ENCODE data around the gene IL17A. TPM values are rescaled to one million over a fixed set of nuclear protein-coding genes. Genes with fewer than 3 reads are reported as not detected.

IL17A gene
- total RNA-seq, 2 experiments from 2014 or later, result 0.61 to 0.78 TPM

DNA sequence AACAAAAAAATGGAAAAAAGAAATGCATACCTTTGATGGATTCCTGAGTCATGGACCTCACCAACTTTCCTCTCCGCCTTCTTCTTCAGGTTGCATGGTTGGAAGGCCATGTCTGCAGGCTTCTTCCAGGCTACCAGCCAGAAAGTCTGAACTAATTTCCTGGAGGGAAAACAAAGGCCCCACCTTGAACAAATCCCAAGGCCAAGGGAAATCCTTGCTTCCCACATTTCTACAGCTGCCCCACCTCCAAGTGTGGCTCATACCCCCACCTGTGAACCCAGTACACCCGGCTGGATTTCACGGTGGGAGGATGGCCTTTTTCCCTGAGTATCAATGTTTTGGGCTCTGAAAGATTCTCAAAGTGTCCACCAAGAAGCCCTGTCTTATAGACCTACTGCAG lies 22.4 kb downstream of the IL17A start:
- POLR2A ChIA-PET, result interaction anchor here (0.5 kb wide), 1 partner anchor 96 kb away, joined by 4 read pairs; no protein-coding TSS in a partner anchor

GRCh38 chr6:52209770-52210169 lies 23.6 kb downstream of the IL17A start:
- POLR2A ChIA-PET, result interaction anchor here (1.1 kb wide), 1 partner anchor 49 kb away, joined by 3 read pairs; no protein-coding TSS in a partner anchor
- CTCF ChIA-PET, result interaction anchor here (0.9 to 1.2 kb wide), 2 partner anchors 45 to 47 kb away, joined by 3 read pairs; no protein-coding TSS in a partner anchor

More for the DNA sequence above, 22.4 kb downstream of the IL17A start:
- CTCF ChIA-PET, result interaction anchor here (0.9 kb wide), 1 partner anchor 44 kb away, joined by 3 read pairs; no protein-coding TSS in a partner anchor

- CTCF ChIA-PET, result interaction anchor here (1.2 kb wide), 1 partner anchor 48 kb away, joined by 3 read pairs; no protein-coding TSS in a partner anchor
- POLR2A ChIA-PET, result interaction anchor here (1.1 kb wide), 1 partner anchor 50 kb away, joined by 3 read pairs; no protein-coding TSS in a partner anchor
These were observed 24.1 kb downstream of the IL17A start for GRCh38 chr6:52210227-52210626.

GRCh38 chr6:52213127-52213526 lies 27.0 kb downstream of the IL17A start:
- ChIA-PET CTCF (interaction anchor here (0.6 to 1.0 kb wide), 3 partner anchors 21 to 149 kb away, joined by 3 read pairs; partner anchors contain the start of gene PAQR8), POLR2A (no interaction called here)

DNA sequence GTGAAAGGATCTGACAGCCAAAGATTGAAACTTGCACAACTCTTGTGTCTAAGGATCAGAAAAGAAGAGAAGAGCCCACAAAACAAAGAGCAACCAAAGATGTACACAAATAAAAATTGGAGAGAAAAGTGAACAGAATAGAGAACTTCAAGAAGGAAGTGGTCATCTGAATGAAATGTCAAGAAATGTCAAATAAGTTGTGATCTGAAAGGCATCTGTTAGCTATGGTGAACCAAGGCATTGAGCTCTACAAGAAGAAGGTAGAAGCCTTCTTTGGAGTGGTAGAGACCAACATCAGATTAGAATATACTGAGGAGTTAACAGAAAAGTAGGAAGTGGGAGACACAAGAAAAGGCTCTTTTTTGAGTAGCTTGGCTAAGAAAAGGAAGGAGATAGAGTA lies 29.6 kb downstream of the IL17A start:
- ChIA-PET CTCF (no interaction called here), POLR2A (no interaction called here)

DNA sequence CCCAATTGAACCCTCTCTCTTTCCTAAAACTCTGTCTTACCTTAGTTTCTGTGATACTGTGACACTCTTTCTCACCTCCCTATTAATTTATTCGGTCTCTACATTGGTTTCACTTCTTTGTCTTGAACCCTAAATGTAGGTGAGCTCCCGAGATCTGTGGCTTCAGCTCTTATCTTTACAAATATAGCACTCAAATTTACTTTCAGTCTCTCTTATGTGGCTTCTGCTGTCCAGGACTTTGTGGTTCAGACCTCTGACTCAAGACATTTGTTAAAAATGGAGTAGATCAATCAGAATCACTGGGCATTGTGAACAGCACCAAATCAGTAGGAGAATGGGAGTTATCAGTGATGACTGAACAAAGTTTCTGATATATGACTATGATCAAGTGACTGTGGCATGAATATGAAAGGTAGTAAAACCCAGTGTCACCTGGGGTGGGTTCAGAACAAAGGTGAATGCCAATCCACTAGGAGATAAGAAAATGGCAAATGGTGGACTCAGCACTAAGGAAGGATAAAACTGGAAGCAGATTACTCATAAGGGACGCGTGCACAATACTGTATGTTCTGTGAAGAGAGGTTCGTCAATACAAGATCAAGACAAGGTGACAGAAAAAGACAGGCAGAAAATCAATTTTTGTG lies 30.9 kb downstream of the IL17A start:
- CTCF ChIA-PET, result interaction anchor here (0.6 kb wide), 1 partner anchor 420 kb away, joined by 3 read pairs; no protein-coding TSS in a partner anchor
- POLR2A ChIA-PET, result no interaction called here

GRCh38 chr6:52217761-52218160 lies 31.6 kb downstream of the IL17A start:
- CTCF ChIA-PET, result no interaction called here
- POLR2A ChIA-PET, result no interaction called here

- POLR2A ChIA-PET, result no interaction called here
- CTCF ChIA-PET, result no interaction called here
These were observed 35.1 kb downstream of the IL17A start for GRCh38 chr6:52221302-52221701.

GRCh38 chr6:52227495-52227894 lies 41.3 kb downstream of the IL17A start:
- CTCF ChIA-PET, result interaction anchor here (1.1 to 1.4 kb wide), 3 partner anchors 52 to 67 kb away, joined by 3 to 4 read pairs (median 4); no protein-coding TSS in a partner anchor
- POLR2A ChIA-PET, result interaction anchor here (0.5 kb wide), 1 partner anchor 55 kb away, joined by 3 read pairs; no protein-coding TSS in a partner anchor

GRCh38 chr6:52230685-52231084 lies 44.5 kb downstream of the IL17A start:
- ChIA-PET POLR2A (no interaction called here), CTCF (interaction anchor here (0.7 to 1.0 kb wide), 2 partner anchors 67 to 166 kb away, joined by 3 to 4 read pairs; no protein-coding TSS in a partner anchor)

DNA sequence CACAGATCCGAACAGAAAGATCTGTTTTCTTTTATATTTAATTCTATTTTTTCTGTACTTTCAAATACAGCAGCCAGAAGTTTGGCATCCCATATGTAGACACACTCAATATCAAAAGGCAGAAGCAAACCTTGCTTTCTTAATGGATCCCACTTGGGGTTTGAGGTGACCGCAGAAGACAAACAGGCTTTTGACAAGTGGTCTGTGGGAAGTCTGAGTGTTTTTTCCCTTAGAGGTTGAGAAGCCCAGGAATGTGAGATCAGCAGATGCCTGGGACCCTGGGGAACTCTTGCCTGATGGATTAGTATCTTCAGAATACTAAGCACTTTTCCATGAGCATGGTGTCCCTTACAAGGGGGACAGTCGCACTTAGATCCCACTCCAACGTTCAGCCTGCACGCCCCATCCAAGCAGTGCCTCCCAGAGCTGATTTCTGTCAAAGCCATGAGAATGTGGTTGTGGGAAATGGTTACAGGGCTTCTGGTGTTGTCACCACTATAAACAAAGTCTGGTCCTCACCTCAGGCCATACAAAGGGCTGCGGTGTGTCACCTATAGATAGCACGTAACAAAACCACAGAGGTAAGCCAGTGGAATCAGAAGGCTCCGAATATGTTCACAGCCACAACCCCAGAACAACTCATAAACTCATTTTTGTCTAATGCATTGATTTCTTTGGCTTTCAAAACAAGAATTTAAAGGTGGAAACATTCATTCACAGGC lies 45.4 kb downstream of the IL17A start:
- ChIA-PET CTCF (interaction anchor here (0.5 kb wide), 1 partner anchor 29 kb away, joined by 3 read pairs; no protein-coding TSS in a partner anchor), POLR2A (no interaction called here)

DNA sequence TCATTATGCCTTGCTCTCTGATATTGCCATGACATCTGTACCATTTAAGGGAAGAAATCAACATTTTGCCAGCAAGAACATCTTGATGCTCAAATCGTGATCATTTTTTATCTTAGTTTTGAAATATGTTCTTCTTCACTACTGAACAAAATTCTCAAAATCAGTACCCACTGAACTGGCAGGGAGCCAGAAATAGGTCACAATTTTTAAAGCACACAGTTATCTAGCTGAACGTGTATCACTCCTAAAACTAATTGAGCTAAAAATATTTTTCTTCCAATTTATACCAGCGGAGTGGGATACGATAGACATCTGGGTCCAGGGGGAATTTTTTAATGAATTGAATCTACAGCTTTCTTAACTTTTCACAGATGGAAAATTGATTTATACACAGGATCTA lies 46.8 kb downstream of the IL17A start:
- POLR2A ChIA-PET, result no interaction called here
- CTCF ChIA-PET, result interaction anchor here (1.4 to 2.2 kb wide), 3 partner anchors 23 to 73 kb away, joined by 3 to 4 read pairs (median 4); no protein-coding TSS in a partner anchor

DNA sequence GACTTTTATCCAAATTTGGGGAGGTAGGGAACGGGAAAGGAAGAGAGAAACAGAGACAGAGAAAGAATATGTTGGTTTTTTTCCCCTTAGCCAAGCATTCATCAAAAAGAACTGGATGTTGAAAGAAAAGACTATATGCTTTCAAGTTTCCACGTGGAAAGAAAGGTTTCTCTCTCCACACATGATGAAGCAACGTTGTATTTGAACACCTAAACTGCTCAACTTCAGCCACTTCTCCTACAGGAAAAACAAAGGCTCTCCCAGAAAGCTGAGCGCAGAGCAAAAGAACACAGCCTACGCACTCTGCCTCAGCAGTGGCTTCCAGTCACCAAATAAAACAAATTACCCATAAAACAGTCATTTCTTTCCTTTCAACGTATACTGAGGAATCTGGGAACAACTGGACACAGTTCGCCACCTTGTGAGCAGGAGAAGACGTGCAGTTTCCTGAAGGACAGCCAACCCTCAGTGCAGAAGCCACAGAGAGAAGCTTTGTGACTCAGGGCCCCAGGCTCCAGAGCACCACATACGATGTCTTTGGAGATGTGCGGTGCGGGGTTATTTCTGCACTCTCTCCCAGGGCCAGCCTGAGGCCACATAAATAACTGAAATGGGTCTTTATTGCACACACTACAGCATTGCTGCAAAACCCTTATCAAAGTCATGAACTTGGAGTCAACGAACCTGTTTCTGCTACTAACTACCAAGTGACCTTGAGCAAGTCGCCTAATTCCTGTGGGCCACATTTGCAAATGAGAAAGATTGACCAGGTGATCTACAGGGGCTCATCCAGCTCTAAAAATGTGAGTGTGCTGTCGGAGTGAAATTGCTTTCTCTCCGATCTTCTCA lies 48.0 kb downstream of the IL17A start:
- ChIA-PET CTCF (interaction anchor here (0.5 to 2.2 kb wide), 7 partner anchors 21 to 76 kb away, joined by 3 to 4 read pairs (median 4); no protein-coding TSS in a partner anchor), POLR2A (no interaction called here)

Other genes with a start within 250 kb of the IL17A start
- not detected for gene PKHD1, start 98.8 kb upstream of the IL17A start, total RNA-seq
- 1 to 10 TPM; 1.5 to 3.6 TPM for gene IL17F, start 58.1 kb downstream of the IL17A start, total RNA-seq
- 100 to 1,000 TPM; 297 to 301 TPM for gene MCM3, start 98.4 kb downstream of the IL17A start, total RNA-seq
- 1 to 10 TPM; 8.1 to 9.2 TPM for gene PAQR8, start 175.8 kb downstream of the IL17A start, total RNA-seq
- gene EFHC1, start 234.0 kb downstream of the IL17A start, total RNA-seq, result 1 to 10 TPM; 2.6 to 3.2 TPM

All from activated CD8-positive, alpha-beta memory T cell treated with anti-CD3 and anti-CD28 coated beads for 36 hours (primary cell).